Liver (tissue), 9 donors: ENCODE measurements around the gene MGME1. TPM values are rescaled to one million over a fixed set of nuclear protein-coding genes. Genes with fewer than 3 reads are reported as not detected.

Source experiments
- DNase-seq: peaks from one replicate; pipeline ENCODE4 v3.0.0-alpha.2; 2017; ENCODE audit warnings: low spot score
- H3K27ac ChIP-seq, 2 donors: one replicate each; pipeline ENCODE4 v1.7.0; 2013; ENCODE audit warnings: inconsistent platforms in 2 of 2, low read length in 2 of 2, control low read depth in 1 of 2, low read depth in 1 of 2, mild to moderate bottlenecking in 1 of 2
- H3K27me3 ChIP-seq, 4 donors: one replicate each; pipeline versions ENCODE4 v1.6.1 to v1.7.0; 2013; ENCODE audit warnings: low read length in 3 of 4, inconsistent platforms in 1 of 4, mild to moderate bottlenecking in 1 of 4, moderate library complexity in 1 of 4; ENCODE audit not compliant: control insufficient read depth in 4 of 4, insufficient read depth in 4 of 4
- H3K36me3 ChIP-seq, 4 donors: one replicate each; pipeline versions ENCODE4 v1.6.1 to v1.7.0; 2013; ENCODE audit warnings: low read length in 3 of 4, mild to moderate bottlenecking in 3 of 4, low read depth in 1 of 4, moderate library complexity in 1 of 4; ENCODE audit not compliant: control insufficient read depth in 4 of 4, insufficient read depth in 3 of 4
- H3K4me1 ChIP-seq, 4 donors: one replicate each; pipeline versions ENCODE4 v1.6.1 to v1.7.0; 2013; ENCODE audit warnings: low read length in 3 of 4, mild to moderate bottlenecking in 3 of 4, moderate library complexity in 1 of 4; ENCODE audit not compliant: control insufficient read depth in 4 of 4, insufficient read depth in 4 of 4
- H3K4me3 ChIP-seq, 3 donors: one replicate each; pipeline versions ENCODE4 v1.6.1 to v1.7.0; 2013; ENCODE audit warnings: low read length in 3 of 3, control low read depth in 1 of 3, low read depth in 1 of 3, mild to moderate bottlenecking in 1 of 3
- H3K9ac ChIP-seq, 2 donors: one replicate each; pipeline ENCODE4 v1.7.0; 2013; ENCODE audit warnings: low read length in 2 of 2, mild to moderate bottlenecking in 2 of 2, moderate library complexity in 2 of 2, control low read depth in 1 of 2, low read depth in 1 of 2
- H3K9me3 ChIP-seq, 4 donors: one replicate each; pipeline versions ENCODE4 v1.6.1 to v1.7.0; 2013; ENCODE audit warnings: low read length in 3 of 4; ENCODE audit not compliant: control insufficient read depth in 4 of 4
- ATF3 ChIP-seq: IDR thresholded peaks from 2 replicates; pipeline ENCODE4 v1.6.1; 2016; ENCODE audit warnings: antibody characterized with exemption
- CTCF ChIP-seq: fragments of 150-350 bp; IDR thresholded peaks from 2 replicates; pipeline ENCODE4 v1.5.1; 2017; ENCODE audit warnings: improper control_type of control experiment, low read depth, low read length; ENCODE audit not compliant: missing input control
- EGR1 ChIP-seq, 2 donors: IDR thresholded peaks; 2 replicates each; pipeline ENCODE4 v1.6.1; 2016 to 2018; ENCODE audit warnings: antibody characterized with exemption in 2 of 2, low read depth in 2 of 2
- GABPA ChIP-seq, 2 donors: IDR thresholded peaks in 1 of 2; conservative IDR thresholded peaks in 1 of 2; 2 replicates each; pipeline ENCODE4 v1.6.1; 2016; ENCODE audit warnings: antibody characterized with exemption in 2 of 2, mild to moderate bottlenecking in 1 of 2, moderate library complexity in 1 of 2
- HNF4A ChIP-seq, 2 donors: conservative IDR thresholded peaks; 2 replicates each; pipeline ENCODE4 v1.6.1; 2016; ENCODE audit warnings: antibody characterized with exemption in 2 of 2, mild to moderate bottlenecking in 2 of 2
- JUND ChIP-seq, 2 donors: IDR thresholded peaks; 2 replicates each; pipeline ENCODE4 v1.6.1; 2016; ENCODE audit warnings: antibody characterized with exemption in 2 of 2
- MAX ChIP-seq: IDR thresholded peaks from 2 replicates; pipeline ENCODE4 v1.6.1; 2016; ENCODE audit warnings: antibody characterized with exemption
- NR2F2 ChIP-seq: IDR thresholded peaks from 2 replicates; pipeline ENCODE4 v1.6.1; 2016; ENCODE audit warnings: antibody characterized with exemption
- RAD21 ChIP-seq, 2 donors: IDR thresholded peaks; 2 replicates each; pipeline ENCODE4 v1.6.1; 2016; ENCODE audit warnings: antibody characterized with exemption in 2 of 2, mild to moderate bottlenecking in 2 of 2
- REST ChIP-seq: IDR thresholded peaks from 2 replicates; pipeline ENCODE4 v1.6.1; 2016; ENCODE audit warnings: antibody characterized with exemption, mild to moderate bottlenecking
- RXRA ChIP-seq, 2 donors: IDR thresholded peaks; 2 replicates each; pipeline ENCODE4 v1.6.1; 2017 to 2018; ENCODE audit warnings: antibody characterized with exemption in 2 of 2, mild to moderate bottlenecking in 1 of 2
- SP1 ChIP-seq: IDR thresholded peaks from 2 replicates; pipeline ENCODE4 v1.6.1; 2018; ENCODE audit warnings: antibody characterized with exemption, mild to moderate bottlenecking
- TAF1 ChIP-seq: conservative IDR thresholded peaks from 2 replicates; pipeline ENCODE4 v1.6.1; 2016; ENCODE audit warnings: antibody characterized with exemption, mild to moderate bottlenecking
- YY1 ChIP-seq: IDR thresholded peaks from 2 replicates; pipeline ENCODE4 v1.6.1; 2016; ENCODE audit warnings: antibody characterized with exemption, mild to moderate bottlenecking
- ZBTB33 ChIP-seq: IDR thresholded peaks from 2 replicates; pipeline ENCODE4 v1.6.1; 2016; ENCODE audit warnings: antibody characterized with exemption
- WGBS: extraction: QIAGEN DNeasy Blood & Tissue Kit; methylation state at CpG from one replicate; pipeline ENCODE4 v1.1.7; 2013; 5-methylcytosine and 5-hydroxymethylcytosine counted together
- polyA plus RNA-seq, 2 donors: library from polyadenylated mRNA; stranded (reverse) in 1 of 2; unstranded in 1 of 2; fragments of 200-250 nt in 1 of 2; fragments of >200 nt in 1 of 2; fragmentation: Nextera tagmentation in 1 of 2; extraction: Ambion mirVana in 1 of 2; gene quantifications; one replicate each; pipeline versions ENCODE4 v1.2.1 to v1.2.3, GENCODE V29; 2013 to 2015
- total RNA-seq, 2 donors: library from RNA; depleted of rRNA; stranded (reverse); fragments of >200 nt; gene quantifications; one replicate each; pipeline ENCODE4 v1.2.3, GENCODE V29; 2014
- donor health status: healthy.
- donor health status: healthy.
- donor health status: healthy.
- donor health status: healthy.
- donor health status: healthy.

Gene MGME1
- total and polyA plus RNA-seq, 4 donors = 4.2 to 26.8 (median 6.7) TPM

- no peaks in the 10 kb centered on the region for H3K27me3 ChIP-seq
- no peaks in the 10 kb centered on the region for H3K36me3 ChIP-seq
- WGBS = 94% methylated on average over 8 of the region's 8 CpGs
- H3K27ac ChIP-seq = no peak overlapping the region
- no peak for TF ChIP-seq HNF4A (conservative IDR thresholded peaks at IDR 0.05)
- no peak for TF ChIP-seq JUND (IDR thresholded peaks at IDR 0.05)
- TF ChIP-seq SP1 = no peak
- TF ChIP-seq GABPA (IDR thresholded peaks at IDR 0.05 in 1 of 2, conservative IDR thresholded peaks at IDR 0.05 in 1 of 2) = no peak
- TF ChIP-seq NR2F2 = no peak
- TF ChIP-seq CTCF = no peak
- TF ChIP-seq EGR1 (IDR thresholded peaks at IDR 0.05; ENCODE audit: low read depth in 2 of 2) = no peak
- H3K9ac ChIP-seq = no peak overlapping the region
- no peaks in the 10 kb centered on the region for H3K4me1 ChIP-seq
- H3K4me3 ChIP-seq = no peak overlapping the region
- H3K9me3 ChIP-seq = no peaks in the 10 kb centered on the region
- no peak for DNase-seq
Observed at GRCh38 chr20:17919149-17919548, 49.7 kb upstream of the MGME1 start.

GRCh38 chr20:17921774-17922173 is 47.0 kb upstream of the MGME1 start:
- no peak overlapping the region for H3K4me3 ChIP-seq
- no peak overlapping the region for H3K9ac ChIP-seq
- peaks cover 11 to 20% (median 15%) of the 10 kb centered on the region in 4 donors for H3K4me1 ChIP-seq
- 34% methylated on average over 1 of the region's 1 CpG for WGBS
- H3K27me3 ChIP-seq = no peaks in the 10 kb centered on the region
- H3K36me3 ChIP-seq = no peaks in the 10 kb centered on the region
- no peaks in the 10 kb centered on the region for H3K9me3 ChIP-seq
- no peak overlapping the region for H3K27ac ChIP-seq
- no peak for TF ChIP-seq GABPA (IDR thresholded peaks at IDR 0.05 in 1 of 2, conservative IDR thresholded peaks at IDR 0.05 in 1 of 2)
- no peak for TF ChIP-seq REST
- no peak for TF ChIP-seq NR2F2
- TF ChIP-seq TAF1 = no peak
- no peak for TF ChIP-seq ZBTB33
- no peak for TF ChIP-seq RXRA (IDR thresholded peaks at IDR 0.05)
- no peak for TF ChIP-seq JUND (IDR thresholded peaks at IDR 0.05)
- TF ChIP-seq CTCF = no peak
- no peak for TF ChIP-seq EGR1 (IDR thresholded peaks at IDR 0.05; ENCODE audit: low read depth in 2 of 2)
- no peak for TF ChIP-seq MAX
- no peak for TF ChIP-seq RAD21 (IDR thresholded peaks at IDR 0.05)
- TF ChIP-seq YY1 = no peak
- TF ChIP-seq HNF4A (conservative IDR thresholded peaks at IDR 0.05) = no peak
- TF ChIP-seq ATF3 = no peak
- no peak for TF ChIP-seq SP1
- DNase-seq = no peak
